ENCODE measurements around the gene SFR1.
A peak's percentile ranks its signal among the peaks of the same experiment; 100 is the strongest.
"Not testable (repeated sequence)": the region's sequence is repeated elsewhere in the genome, so short reads cannot be mapped to it uniquely, and the experiment has no call there.

SFR1 gene

GRCh38 chr10:104155591-104155990 lies 33.6 kb downstream of the SFR1 start:
- Mint-ChIP-seq H3K9me3 (peaks cover 17% of the 10 kb centered on the region), H3K27ac (no peak overlapping the region), H3K36me3 (no peaks in the 10 kb centered on the region), H3K4me3 (no peak overlapping the region), H3K4me1 (no peaks in the 10 kb centered on the region), H3K27me3 (peaks cover 28% of the 10 kb centered on the region)
- DNase-seq, result no peak
- CTCF ChIA-PET, result no interaction called here

DNA sequence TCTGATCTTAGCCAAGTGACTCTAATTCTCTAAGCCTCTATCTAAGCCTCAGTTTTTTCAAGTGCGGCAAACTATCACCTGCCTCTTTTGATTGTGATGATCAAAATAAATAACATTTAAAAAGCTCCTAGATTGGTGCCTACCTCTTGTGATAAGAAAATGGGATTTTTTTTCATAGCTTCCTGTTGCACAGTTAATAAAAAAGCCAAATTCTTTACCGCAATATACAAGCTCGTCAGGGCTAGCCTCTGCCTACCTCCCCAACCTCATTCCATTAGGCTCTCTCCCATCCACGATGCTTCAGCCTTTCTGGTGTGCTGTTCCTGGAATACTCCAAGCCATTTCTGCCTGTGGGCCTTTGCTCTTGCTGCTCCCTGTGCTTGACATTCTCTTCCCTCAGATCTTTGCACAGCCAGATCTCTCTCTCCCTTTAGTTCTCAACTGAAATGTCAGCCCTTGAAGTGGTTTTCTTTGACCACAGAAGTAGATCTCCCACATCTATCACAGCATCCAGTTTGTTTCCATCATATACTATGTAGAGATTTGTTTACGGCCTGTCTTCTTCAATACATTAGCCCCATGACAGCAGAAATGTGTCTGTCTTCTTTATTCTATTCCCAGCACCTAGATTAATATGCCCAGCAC lies 48.8 kb downstream of the SFR1 start:
- Mint-ChIP-seq H3K27ac (peak overlapping the region; percentile 8), H3K36me3 (no peaks in the 10 kb centered on the region), H3K27me3 (peaks cover 28% of the 10 kb centered on the region), H3K9me3 (peaks cover 9% of the 10 kb centered on the region), H3K4me3 (no peak overlapping the region), H3K4me1 (peaks cover 12% of the 10 kb centered on the region)
- CTCF ChIA-PET, result no interaction called here
- DNase-seq, result peak; percentile 21

- H3K36me3 Mint-ChIP-seq, H3K4me3 Mint-ChIP-seq, CTCF ChIA-PET, H3K27ac Mint-ChIP-seq, H3K9me3 Mint-ChIP-seq, DNase-seq: not testable (repeated sequence)
- Mint-ChIP-seq H3K4me1 (peaks cover 12% of the 10 kb centered on the region), H3K27me3 (peaks cover 18% of the 10 kb centered on the region)
Measured at GRCh38 chr10:104174136-104174535, 52.2 kb downstream of the SFR1 start.

Measured in activated naive CD4-positive, alpha-beta T cell treated with anti-CD3 and anti-CD28 coated beads, Interleukin-2, amount 10 ng/mL, durations not matched to agents 7 days and 5 days (primary cell).